Spleen (tissue), 11 donors: ENCODE measurements around the gene COIL. TPM values are rescaled to one million over a fixed set of nuclear protein-coding genes. Genes with fewer than 3 reads are reported as not detected.

Experiments used
- DNase-seq: peaks from one replicate; pipeline ENCODE4 v3.0.0-alpha.2; 2020
- H3K27ac ChIP-seq, 8 donors: fragments of 200-600 bp; sonication (generic) in 7 of 8; 1 replicate in 4 of 8; 2 replicates in 4 of 8; pipeline versions ENCODE4 v1.5.0 to v1.8.0; 2016 to 2021; ENCODE audit warnings: inconsistent platforms in 4 of 8, mild to moderate bottlenecking in 4 of 8, moderate library complexity in 1 of 8
- H3K27me3 ChIP-seq, 7 donors: fragments of 200-600 bp; sonication (generic) in 6 of 7; replicated peaks in 1 of 7; 1 replicate in 4 of 7; 2 replicates in 3 of 7; pipeline versions ENCODE4 v1.5.0 to v1.8.0; 2016 to 2021; ENCODE audit warnings: inconsistent platforms in 3 of 7, mild to moderate bottlenecking in 1 of 7
- H3K36me3 ChIP-seq, 6 donors: fragments of 200-600 bp; sonication (generic) in 5 of 6; 1 replicate in 4 of 6; 2 replicates in 2 of 6; pipeline versions ENCODE4 v1.5.0 to v1.8.0; 2016 to 2021; ENCODE audit warnings: inconsistent platforms in 2 of 6
- H3K4me1 ChIP-seq, 6 donors: fragments of 200-600 bp; sonication (generic) in 5 of 6; 1 replicate in 3 of 6; 2 replicates in 3 of 6; pipeline versions ENCODE4 v1.5.0 to v1.8.0; 2016 to 2021; ENCODE audit warnings: inconsistent platforms in 3 of 6
- H3K4me3 ChIP-seq, 8 donors: fragments of 200-600 bp; sonication (generic) in 7 of 8; 1 replicate in 4 of 8; 2 replicates in 4 of 8; pipeline versions ENCODE4 v1.5.0 to v1.8.0; 2016 to 2021; ENCODE audit warnings: inconsistent platforms in 4 of 8, mild to moderate bottlenecking in 4 of 8, moderate library complexity in 2 of 8
- H3K9me3 ChIP-seq, 8 donors: fragments of 200-600 bp; sonication (generic) in 7 of 8; 1 replicate in 4 of 8; 2 replicates in 4 of 8; pipeline versions ENCODE4 v1.5.0 to v1.8.0; 2016 to 2021; ENCODE audit warnings: inconsistent platforms in 4 of 8
- CTCF ChIP-seq, 11 experiments: fragments of 200-600 bp in 7 of 11; fragments of 450-650 bp in 4 of 11; sonication (generic) in 4 of 11; IDR thresholded peaks in 8 of 11; conservative IDR thresholded peaks in 3 of 11; 1 replicate in 7 of 11; 2 replicates in 4 of 11; pipeline versions ENCODE4 v1.4.0 to v1.8.0; 2016 to 2021; ENCODE audit warnings: antibody characterized with exemption in 11 of 11, inconsistent platforms in 4 of 11, mild to moderate bottlenecking in 1 of 11
- POLR2A ChIP-seq, 3 donors: fragments of 450-650 bp; IDR thresholded peaks; one replicate each; pipeline ENCODE4 v1.5.1; 2017; ENCODE audit warnings: antibody characterized with exemption in 3 of 3, mild to moderate bottlenecking in 1 of 3
- POLR2AphosphoS5 ChIP-seq, 3 donors: sonication (generic); formaldehyde crosslinking; IDR thresholded peaks; one replicate each; pipeline ENCODE4 v1.5.1; 2017; ENCODE audit warnings: antibody characterized with exemption in 3 of 3
- WGBS, 5 donors: extraction: QIAGEN DNeasy Blood & Tissue Kit in 3 of 5; methylation state at CpG; one replicate each; pipeline versions ENCODE4 v1.1.5 to v1.1.7; 2013 to 2018; 5-methylcytosine and 5-hydroxymethylcytosine counted together
- intact Hi-C: fragments of 100-400 bp; cut with DNase I; formaldehyde crosslinking; loops from one replicate; pipeline ENCODE4 v1.15.0; 2023; ENCODE audit warnings: low total_unique reads
- polyA plus RNA-seq, 3 donors: library from polyadenylated mRNA; stranded (reverse); fragments of 200-250 nt; gene quantifications; one replicate each; pipeline ENCODE4 v1.2.1, GENCODE V29; 2013
- total RNA-seq, 7 donors: library from RNA; depleted of rRNA in 3 of 7; stranded (reverse); fragments of >200 nt in 3 of 7; fragmentation: NEBNext Ultra II Directional in 4 of 7; extraction: Animal tissue kit (Norgen Biotek cat#: 25700) in 4 of 7; gene quantifications; one replicate each; pipeline versions ENCODE4 v1.1.0 to v1.2.1, GENCODE V29; 2016 to 2021
- donor health status: healthy with polysubstance abuse.
- donor health status: DM: no; HTN: no; CAD: no; lungs with moderate emphysema.
- donor health status: DM: no; HTN: no; CAD: no.
- donor health status: Bipolar disorder and iron deficiency.
- donor health status: healthy.
- donor health status: DM: no; HTN: no; CAD: no.
- donor health status: DM: yes; HTN: yes; CAD: no.

The COIL gene
- total and polyA plus RNA-seq, 10 donors: 10.0 to 22.7 (median 14.8) TPM

- intact Hi-C loops: no loop called here
- Histone ChIP-seq H3K27me3 (no peaks in the 10 kb centered on the region), H3K4me1 (no peaks in the 10 kb centered on the region), H3K36me3 (peaks cover 0 to 30% (median 10%) of the 10 kb centered on the region in 6 donors), H3K27ac (no peak overlapping the region), H3K4me3 (no peak overlapping the region), H3K9me3 (peaks cover 0 to 35% (median 29%) of the 10 kb centered on the region in 8 donors)
- no peak for DNase-seq
- 88 to 95% (median 93%) methylated on average over 2 of the region's 2 CpGs for WGBS, 5 donors
- TF ChIP-seq POLR2AphosphoS5 (IDR thresholded peaks at IDR 0.05): no peak
- TF ChIP-seq POLR2A (IDR thresholded peaks at IDR 0.05): no peak
Observed at GRCh38 chr17:56930739-56931337, 30.0 kb downstream of the COIL start.

- no peak for TF ChIP-seq POLR2A (IDR thresholded peaks at IDR 0.05)
- TF ChIP-seq POLR2AphosphoS5 (IDR thresholded peaks at IDR 0.05): no peak
- TF ChIP-seq CTCF (IDR thresholded peaks at IDR 0.05 in 8 of 11, conservative IDR thresholded peaks at IDR 0.05 in 3 of 11): no peak
- Histone ChIP-seq H3K9me3 (peaks cover 0 to 35% (median 29%) of the 10 kb centered on the region in 8 donors), H3K4me1 (no peaks in the 10 kb centered on the region), H3K27me3 (no peaks in the 10 kb centered on the region), H3K27ac (no peak overlapping the region), H3K4me3 (no peak overlapping the region), H3K36me3 (peaks cover 0 to 16% (median 2%) of the 10 kb centered on the region in 6 donors)
- DNase-seq: no peak
- intact Hi-C loops: no loop called here
Observed at GRCh38 chr17:56929362-56929969, 31.4 kb downstream of the COIL start.

GRCh38 chr17:56928586-56928985 is 32.3 kb downstream of the COIL start:
- peaks cover 0 to 7% (median 0%) of the 10 kb centered on the region in 6 donors for H3K36me3 ChIP-seq
- H3K4me3 ChIP-seq: no peak overlapping the region
- H3K27me3 ChIP-seq: no peaks in the 10 kb centered on the region
- TF ChIP-seq CTCF (IDR thresholded peaks at IDR 0.05 in 8 of 11, conservative IDR thresholded peaks at IDR 0.05 in 3 of 11) (no peak), POLR2AphosphoS5 (IDR thresholded peaks at IDR 0.05) (no peak), POLR2A (IDR thresholded peaks at IDR 0.05) (no peak)
- intact Hi-C loops: no loop called here
- H3K9me3 ChIP-seq: peaks cover 0 to 35% (median 29%) of the 10 kb centered on the region in 8 donors
- 89 to 96% (median 90%) methylated on average over 2 of the region's 2 CpGs for WGBS, 5 donors
- H3K27ac ChIP-seq: no peak overlapping the region
- no peak for DNase-seq
- H3K4me1 ChIP-seq: no peaks in the 10 kb centered on the region

- Histone ChIP-seq H3K4me3 (no peak overlapping the region), H3K27ac (no peak overlapping the region), H3K27me3 (no peaks in the 10 kb centered on the region), H3K36me3 (no peaks in the 10 kb centered on the region), H3K9me3 (peaks cover 0 to 32% (median 29%) of the 10 kb centered on the region in 8 donors), H3K4me1 (no peaks in the 10 kb centered on the region)
- DNase-seq: no peak
- intact Hi-C loops: no loop called here
- no peak for TF ChIP-seq CTCF (IDR thresholded peaks at IDR 0.05 in 8 of 11, conservative IDR thresholded peaks at IDR 0.05 in 3 of 11)
- no peak for TF ChIP-seq POLR2A (IDR thresholded peaks at IDR 0.05)
- TF ChIP-seq POLR2AphosphoS5 (IDR thresholded peaks at IDR 0.05): no peak
- WGBS, 5 donors: 74 to 86% (median 82%) methylated on average over 2 of the region's 2 CpGs
Observed at GRCh38 chr17:56926704-56927103, 34.1 kb downstream of the COIL start.
